IMR-90 (cell line): ENCODE measurements around the gene FAM53B. TPM values are rescaled to one million over a fixed set of nuclear protein-coding genes. Genes with fewer than 3 reads are reported as not detected.

Source experiments
- ATAC-seq: fragments of 200-7000 bp; cut with Tn5 transposase; 2 replicates; pipeline ENCODE4 v1.9.1; 2020; ENCODE audit warnings: low read depth, mild to moderate bottlenecking, moderate library complexity
- BruUV-seq: library from RNA; stranded (reverse); fragments of 400-500 nt; replicated peaks from 2 replicates; lab custom pipeline; 2021; lab: Mats Ljungman, UMichigan
- CTCF ChIA-PET: fragments of 300-600 bp; formaldehyde crosslinking; extraction: SDS; loops from one replicate; lab custom pipeline; 2021; ENCODE audit warnings: antibody characterized with exemption; lab: Yijun Ruan, JAX
- POLR2A ChIA-PET: fragments of 300-600 bp; sonication (Branson Sonifier 250); formaldehyde crosslinking; loops from one replicate; lab custom pipeline; 2022; ENCODE audit warnings: antibody characterized with exemption; ENCODE audit not compliant: unreplicated experiment; lab: Charles Lee
- DNase-seq: peaks from one replicate; pipeline ENCODE4 v3.0.0; 2013
- H2AFZ ChIP-seq: replicated peaks from 2 replicates; pipeline ENCODE3; 2013; ENCODE audit warnings: low read length, mild to moderate bottlenecking; ENCODE audit not compliant: poor library complexity
- H2AK5ac ChIP-seq: 2 replicates; pipeline ENCODE4 v1.6.1; 2013; ENCODE audit warnings: low read depth, low read length, inconsistent platforms
- H2AK9ac ChIP-seq: replicated peaks from 2 replicates; pipeline ENCODE3; 2013; ENCODE audit warnings: mild to moderate bottlenecking, low read depth, low read length, moderate library complexity; ENCODE audit not compliant: poor library complexity
- H2BK120ac ChIP-seq: 2 replicates; pipeline ENCODE4 v1.6.1; 2013; ENCODE audit warnings: low read depth, low read length, inconsistent platforms
- H2BK15ac ChIP-seq: 3 replicates; pipeline ENCODE4 v1.6.1; 2013; ENCODE audit warnings: low read depth, low read length, inconsistent platforms
- H2BK20ac ChIP-seq: 2 replicates; pipeline ENCODE4 v1.6.1; 2013; ENCODE audit warnings: low read depth, mild to moderate bottlenecking, inconsistent platforms, low read length, moderate library complexity
- H2BK5ac ChIP-seq: 2 replicates; pipeline ENCODE4 v1.6.1; 2013; ENCODE audit warnings: mild to moderate bottlenecking, low read depth, low read length, inconsistent platforms; ENCODE audit not compliant: poor library complexity, severe bottlenecking
- H3K14ac ChIP-seq: replicated peaks from 2 replicates; pipeline ENCODE4 v1.6.1; 2013; ENCODE audit warnings: low read depth, low read length, inconsistent platforms
- H3K18ac ChIP-seq: 2 replicates; pipeline ENCODE4 v1.6.1; 2013; ENCODE audit warnings: low read depth, low read length, control low read depth
- H3K23ac ChIP-seq: 2 replicates; pipeline ENCODE4 v1.6.1; 2013; ENCODE audit warnings: low read depth, low read length, inconsistent platforms
- H3K27ac ChIP-seq: 2 replicates; pipeline ENCODE4 v1.5.1; 2013; ENCODE audit warnings: mild to moderate bottlenecking, control low read depth, low read length; ENCODE audit not compliant: insufficient read depth
- H3K27me3 ChIP-seq: 2 replicates; pipeline ENCODE4 v1.6.1; 2013; ENCODE audit warnings: low read length; ENCODE audit not compliant: control insufficient read depth, insufficient read depth
- H3K36me3 ChIP-seq: 2 replicates; pipeline ENCODE4 v1.6.1; 2013; ENCODE audit warnings: low read length, mixed read lengths; ENCODE audit not compliant: control insufficient read depth, insufficient read depth
- H3K4ac ChIP-seq: 2 replicates; pipeline ENCODE4 v1.6.1; 2013; ENCODE audit warnings: low read depth, low read length, inconsistent platforms
- H3K4me1 ChIP-seq: 2 replicates; pipeline ENCODE4 v1.6.1; 2013; ENCODE audit warnings: low read length, mixed read lengths; ENCODE audit not compliant: control insufficient read depth, insufficient read depth
- H3K4me2 ChIP-seq: 2 replicates; pipeline ENCODE4 v1.6.1; 2013; ENCODE audit warnings: low read depth, mild to moderate bottlenecking, control low read depth, low read length, moderate library complexity
- H3K4me3 ChIP-seq: 2 replicates; pipeline ENCODE4 v1.5.1; 2013; ENCODE audit warnings: low read depth, mild to moderate bottlenecking, control low read depth, low read length, moderate library complexity; ENCODE audit not compliant: insufficient read depth
- H3K56ac ChIP-seq: 2 replicates; pipeline ENCODE4 v1.6.1; 2013; ENCODE audit warnings: low read length, inconsistent platforms; ENCODE audit not compliant: insufficient read depth; ENCODE audit errors: extremely low read depth
- H3K79me1 ChIP-seq, 2 experiments: 2 replicates each; pipeline ENCODE4 v1.6.1; 2013; ENCODE audit warnings: low read length in 2 of 2, inconsistent platforms in 1 of 2, low read depth in 1 of 2
- H3K9ac ChIP-seq: 2 replicates; pipeline ENCODE4 v1.6.1; 2013; ENCODE audit warnings: low read depth, low read length, control low read depth
- H3K9me1 ChIP-seq: 2 replicates; pipeline ENCODE4 v1.6.1; 2013; ENCODE audit warnings: low read length, inconsistent platforms; ENCODE audit not compliant: insufficient read depth
- H3K9me3 ChIP-seq: 2 replicates; pipeline ENCODE4 v1.6.1; 2013; ENCODE audit warnings: low read length; ENCODE audit not compliant: control insufficient read depth, insufficient read depth
- H4K20me1 ChIP-seq: 2 replicates; pipeline ENCODE4 v1.6.1; 2013; ENCODE audit warnings: low read length, inconsistent platforms; ENCODE audit not compliant: insufficient read depth
- H4K5ac ChIP-seq: 2 replicates; pipeline ENCODE4 v1.6.1; 2013; ENCODE audit warnings: mild to moderate bottlenecking, low read depth, low read length, control low read depth
- H4K8ac ChIP-seq, 2 experiments: 2 replicates each; pipeline ENCODE4 v1.6.1; 2013; ENCODE audit warnings: low read depth in 2 of 2, low read length in 2 of 2, control low read depth in 1 of 2, inconsistent platforms in 1 of 2
- H4K91ac ChIP-seq: 2 replicates; pipeline ENCODE4 v1.6.1; 2013; ENCODE audit warnings: low read depth, low read length, inconsistent platforms; ENCODE audit not compliant: insufficient read depth
- BHLHE40 ChIP-seq: fragments of 150-350 bp; IDR thresholded peaks from 2 replicates; pipeline ENCODE4 v1.6.1; 2016; ENCODE audit warnings: mild to moderate bottlenecking, low read depth, low read length
- CHD1 ChIP-seq: IDR thresholded peaks from 2 replicates; pipeline ENCODE4 v1.6.1; 2012; ENCODE audit warnings: low read depth, low read length, improper control_type of control experiment
- CTCF ChIP-seq: conservative IDR thresholded peaks from 2 replicates; pipeline ENCODE4 v1.5.1; 2012; ENCODE audit warnings: mild to moderate bottlenecking, low read depth, low read length, improper control_type of control experiment
- FOS ChIP-seq: fragments of 150-350 bp; IDR thresholded peaks from 2 replicates; pipeline ENCODE4 v1.6.1; 2016; ENCODE audit warnings: low read depth, low read length
- MAFK ChIP-seq: IDR thresholded peaks from 2 replicates; pipeline ENCODE4 v1.6.1; 2012; ENCODE audit warnings: low read depth, low read length, improper control_type of control experiment
- MAZ ChIP-seq: IDR thresholded peaks from 2 replicates; pipeline ENCODE4 v1.6.1; 2012; ENCODE audit warnings: low read depth, mild to moderate bottlenecking, low read length, improper control_type of control experiment, moderate library complexity, borderline replicate concordance
- MXI1 ChIP-seq: IDR thresholded peaks from 2 replicates; pipeline ENCODE4 v1.6.1; 2012; ENCODE audit warnings: low read depth, mild to moderate bottlenecking, low read length, moderate library complexity, borderline replicate concordance
- POLR2A ChIP-seq: IDR thresholded peaks from 2 replicates; pipeline ENCODE4 v1.6.1; 2012; ENCODE audit warnings: mild to moderate bottlenecking, low read depth, low read length
- RAD21 ChIP-seq: IDR thresholded peaks from 2 replicates; pipeline ENCODE4 v1.6.1; 2012; ENCODE audit warnings: low read length, improper control_type of control experiment
- RFX5 ChIP-seq: IDR thresholded peaks from 2 replicates; pipeline ENCODE4 v1.8.0; 2012; ENCODE audit warnings: low read depth, mild to moderate bottlenecking, low read length, moderate library complexity
- USF2 ChIP-seq: fragments of 150-350 bp; IDR thresholded peaks from 2 replicates; pipeline ENCODE4 v1.6.1; 2017; ENCODE audit warnings: mild to moderate bottlenecking, antibody characterized with exemption, low read length, low read depth
- WGBS, 2 experiments: methylation state at CpG; one replicate each; pipeline versions ENCODE4 v1.1.5 to v1.1.7; 2013; ENCODE audit warnings: missing lambda C conversion rate in 2 of 2; ENCODE audit not compliant: insufficient read length in 1 of 2; ENCODE audit errors: extremely low coverage in 2 of 2; 5-methylcytosine and 5-hydroxymethylcytosine counted together
- dilution Hi-C: fragments of 300-500 bp; cut with HindIII; formaldehyde crosslinking; loops from one replicate; pipeline ENCODE4 v1.14.3; 2018; ENCODE audit warnings: low sequenced_read_pairs; ENCODE audit not compliant: unreplicated experiment
- in situ Hi-C: fragments of 300-500 bp; cut with MboI; formaldehyde crosslinking; loops from 3 replicates; pipeline ENCODE4 v1.14.3; 2019; ENCODE audit warnings: low sequenced_read_pairs, inconsistent platforms, mixed read lengths
- intact Hi-C: fragments of 100-400 bp; cut with micrococcal nuclease; formaldehyde crosslinking; loops from 2 replicates; pipeline ENCODE4 v1.10.0; 2022
- polyA plus RNA-seq, 3 experiments: library from polyadenylated mRNA; depleted of rRNA; stranded (reverse); fragments of >200 nt; gene quantifications; 2 replicates each; pipeline ENCODE4 v1.2.3, GENCODE V29; 2012; ENCODE audit warnings: low replicate concordance in 1 of 3
- total RNA-seq: library from RNA; depleted of rRNA; stranded (reverse); fragments of >200 nt; gene quantifications from 2 replicates; pipeline ENCODE4 v1.2.3, GENCODE V29; 2012

FAM53B gene
- total and polyA plus RNA-seq, 2 of the 4 experiments (the other 2 are of a cell fraction), result 3.8 to 5.7 TPM

GRCh38 chr10:124706462-124707143, 37.6 kb downstream of the FAM53B start:
- POLR2A ChIA-PET, result no interaction called here
- Histone ChIP-seq H2BK5ac (no peak overlapping the region), H3K9me1 (peaks cover 8% of the 10 kb centered on the region; the same call in 1 of the 2 replicates), H4K8ac (no peak overlapping the region), H3K27ac (no peak overlapping the region), H3K14ac (no peak overlapping the region), H3K27me3 (no peaks in the 10 kb centered on the region), H2BK120ac (no peak overlapping the region), H2BK15ac (no peak overlapping the region), H3K9ac (no peak overlapping the region), H3K56ac (no peak overlapping the region), H3K4ac (no peak overlapping the region), H2AK5ac (no peak overlapping the region), H3K79me1 (no peaks in the 10 kb centered on the region; a peak in 1 of 4 replicates), H2AFZ (no peak overlapping the region), H3K18ac (no peak overlapping the region), H4K5ac (no peak overlapping the region), H3K23ac (no peak overlapping the region), H2AK9ac (no peak overlapping the region), H3K9me3 (no peaks in the 10 kb centered on the region), H3K4me2 (no peak overlapping the region), H4K91ac (no peak overlapping the region), H3K4me3 (no peak overlapping the region), H3K4me1 (peaks cover 24% of the 10 kb centered on the region), H3K36me3 (peaks cover 8% of the 10 kb centered on the region; the same call in 1 of the 2 replicates), H2BK20ac (no peak overlapping the region), H4K20me1 (no peaks in the 10 kb centered on the region; the same call in 1 of the 2 replicates)
- no TSS peak for BruUV-seq
- in situ Hi-C loops (no loop called here), dilution Hi-C loops (no loop called here), intact Hi-C loops (no loop called here)
- WGBS, 2 experiments, result 94% methylated on average over 4 of the region's 9 CpGs; no CpG with 5 or more reads in 1 of the 2 experiments
- no peak for TF ChIP-seq USF2
- no peak for TF ChIP-seq FOS
- TF ChIP-seq MXI1, result no peak
- no peak for TF ChIP-seq CTCF
- TF ChIP-seq BHLHE40, result no peak
- no peak for TF ChIP-seq CHD1
- TF ChIP-seq MAFK, result no peak
- no peak for TF ChIP-seq MAZ
- no peak for TF ChIP-seq POLR2A
- no peak for TF ChIP-seq RFX5
- no peak for TF ChIP-seq RAD21
- DNase-seq (no peak), ATAC-seq (no peak)
- CTCF ChIA-PET, result no interaction called here
